ENCODE measurements around the gene RABGAP1L. TPM values are rescaled to one million over a fixed set of nuclear protein-coding genes. Genes with fewer than 3 reads are reported as not detected.

The RABGAP1L gene
- total RNA-seq, 2 experiments from 2014 or later, result 59.8 to 67.6 TPM

DNA sequence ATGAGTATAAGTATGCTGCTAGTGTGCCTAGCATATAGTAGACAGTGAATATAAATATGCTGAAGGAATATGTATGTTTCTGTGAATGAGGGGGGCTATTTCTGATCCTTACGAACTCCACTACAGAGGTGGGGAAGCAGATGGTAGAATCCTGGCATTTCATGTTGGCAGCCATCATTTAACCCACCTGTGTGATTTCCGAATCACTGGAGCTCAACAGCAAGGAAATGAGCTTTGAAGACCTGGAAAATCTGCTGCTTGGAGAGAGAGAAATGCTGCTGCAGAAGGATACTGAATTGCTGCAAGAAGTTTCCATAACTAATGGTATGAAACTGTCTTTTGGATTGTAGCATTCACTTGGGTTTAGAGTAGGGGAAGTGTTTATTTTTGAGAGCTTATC lies 83.5 kb downstream of the RABGAP1L start:
- peaks cover 65% of the 10 kb centered on the region for H3K36me3 Mint-ChIP-seq (ENCODE audit: low read depth)
- Histone ChIP-seq H3K4me3 (ENCODE audit: low read length) (no peak overlapping the region), H3K36me3 (ENCODE audit: insufficient read depth, low read length) (peaks cover 27% of the 10 kb centered on the region), H3K9me3 (ENCODE audit: control insufficient read depth in 1 of 2, insufficient read depth in 1 of 2, low read length in 2 of 2) (no peaks in the 10 kb centered on the region), H3K4me1 (ENCODE audit: insufficient read depth, low read length) (no peaks in the 10 kb centered on the region), H3K27ac (ENCODE audit: low read depth in 1 of 2, low read length in 2 of 2) (no peak overlapping the region), H3K27me3 (ENCODE audit: control insufficient read depth in 1 of 2, insufficient read depth in 2 of 2, low read length in 2 of 2) (no peaks in the 10 kb centered on the region)
- no peak overlapping the region for H3K4me3 Mint-ChIP-seq
- CTCF ChIA-PET, result no interaction called here
- no peak overlapping the region for H3K27ac Mint-ChIP-seq
- no peak for ATAC-seq (ENCODE audit: poor library complexity)
- H3K9me3 Mint-ChIP-seq, result no peaks in the 10 kb centered on the region
- H3K4me1 Mint-ChIP-seq (ENCODE audit: low read depth), result no peaks in the 10 kb centered on the region
- no peak for DNase-seq
- no peaks in the 10 kb centered on the region for H3K27me3 Mint-ChIP-seq
- intact Hi-C loops (cut with DNase I, micrococcal nuclease), result no loop called here
- POLR2A ChIA-PET, result interaction anchor here (0.5 kb wide), 1 partner anchor 9 kb away, joined by 3 read pairs; no protein-coding TSS in a partner anchor
- TF ChIP-seq, protein P1, sequence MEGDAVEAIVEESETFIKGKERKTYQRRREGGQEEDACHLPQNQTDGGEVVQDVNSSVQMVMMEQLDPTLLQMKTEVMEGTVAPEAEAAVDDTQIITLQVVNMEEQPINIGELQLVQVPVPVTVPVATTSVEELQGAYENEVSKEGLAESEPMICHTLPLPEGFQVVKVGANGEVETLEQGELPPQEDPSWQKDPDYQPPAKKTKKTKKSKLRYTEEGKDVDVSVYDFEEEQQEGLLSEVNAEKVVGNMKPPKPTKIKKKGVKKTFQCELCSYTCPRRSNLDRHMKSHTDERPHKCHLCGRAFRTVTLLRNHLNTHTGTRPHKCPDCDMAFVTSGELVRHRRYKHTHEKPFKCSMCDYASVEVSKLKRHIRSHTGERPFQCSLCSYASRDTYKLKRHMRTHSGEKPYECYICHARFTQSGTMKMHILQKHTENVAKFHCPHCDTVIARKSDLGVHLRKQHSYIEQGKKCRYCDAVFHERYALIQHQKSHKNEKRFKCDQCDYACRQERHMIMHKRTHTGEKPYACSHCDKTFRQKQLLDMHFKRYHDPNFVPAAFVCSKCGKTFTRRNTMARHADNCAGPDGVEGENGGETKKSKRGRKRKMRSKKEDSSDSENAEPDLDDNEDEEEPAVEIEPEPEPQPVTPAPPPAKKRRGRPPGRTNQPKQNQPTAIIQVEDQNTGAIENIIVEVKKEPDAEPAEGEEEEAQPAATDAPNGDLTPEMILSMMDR (IDR thresholded peaks at IDR 0.05), result no peak

- Histone ChIP-seq H3K9me3 (ENCODE audit: control insufficient read depth in 1 of 2, insufficient read depth in 1 of 2, low read length in 2 of 2) (no peaks in the 10 kb centered on the region), H3K4me1 (ENCODE audit: insufficient read depth, low read length) (no peaks in the 10 kb centered on the region), H3K4me3 (ENCODE audit: low read length) (no peak overlapping the region), H3K27me3 (ENCODE audit: control insufficient read depth in 1 of 2, insufficient read depth in 2 of 2, low read length in 2 of 2) (no peaks in the 10 kb centered on the region), H3K36me3 (ENCODE audit: insufficient read depth, low read length) (peaks cover 27% of the 10 kb centered on the region), H3K27ac (ENCODE audit: low read depth in 1 of 2, low read length in 2 of 2) (no peak overlapping the region)
- TF ChIP-seq, protein P1 (IDR thresholded peaks at IDR 0.05), result no peak
- H3K27ac Mint-ChIP-seq, result no peak overlapping the region
- no peaks in the 10 kb centered on the region for H3K27me3 Mint-ChIP-seq
- no peaks in the 10 kb centered on the region for H3K4me1 Mint-ChIP-seq (ENCODE audit: low read depth)
- H3K36me3 Mint-ChIP-seq (ENCODE audit: low read depth), result peaks cover 65% of the 10 kb centered on the region
- CTCF ChIA-PET, result no interaction called here
- ATAC-seq (ENCODE audit: poor library complexity), result no peak
- no peak overlapping the region for H3K4me3 Mint-ChIP-seq
- no peaks in the 10 kb centered on the region for H3K9me3 Mint-ChIP-seq
- POLR2A ChIA-PET, result interaction anchor here (0.5 kb wide), 1 partner anchor 8 kb away, joined by 3 read pairs; no protein-coding TSS in a partner anchor
- no peak for DNase-seq
- intact Hi-C loops (cut with DNase I, micrococcal nuclease), result no loop called here
Observed at GRCh38 chr1:174243451-174244000, 84.2 kb downstream of the RABGAP1L start.

- no peak overlapping the region for H3K27ac ChIP-seq (ENCODE audit: low read depth in 1 of 2, low read length in 2 of 2)
- H3K36me3 Mint-ChIP-seq (ENCODE audit: low read depth), result peaks cover 63% of the 10 kb centered on the region
Observed at GRCh38 chr1:174244017-174244416, 84.7 kb downstream of the RABGAP1L start.

More at GRCh38 chr1:174244017-174244416, 84.7 kb downstream of the RABGAP1L start:
- Mint-ChIP-seq H3K4me3 (no peak overlapping the region), H3K27ac (no peak overlapping the region), H3K27me3 (no peaks in the 10 kb centered on the region), H3K9me3 (no peaks in the 10 kb centered on the region), H3K4me1 (ENCODE audit: low read depth) (no peaks in the 10 kb centered on the region)
- TF ChIP-seq, protein P1 (IDR thresholded peaks at IDR 0.05), result no peak
- Histone ChIP-seq H3K9me3 (ENCODE audit: control insufficient read depth in 1 of 2, insufficient read depth in 1 of 2, low read length in 2 of 2) (no peaks in the 10 kb centered on the region), H3K27me3 (ENCODE audit: control insufficient read depth in 1 of 2, insufficient read depth in 2 of 2, low read length in 2 of 2) (no peaks in the 10 kb centered on the region), H3K4me1 (ENCODE audit: insufficient read depth, low read length) (no peaks in the 10 kb centered on the region), H3K4me3 (ENCODE audit: low read length) (no peak overlapping the region), H3K36me3 (ENCODE audit: insufficient read depth, low read length) (peaks cover 27% of the 10 kb centered on the region)
- CTCF ChIA-PET, result no interaction called here
- no peak for ATAC-seq (ENCODE audit: poor library complexity)
- intact Hi-C loops (cut with DNase I, micrococcal nuclease), result no loop called here
- DNase-seq, result no peak
- POLR2A ChIA-PET, result no interaction called here

Measured in CD4-positive, alpha-beta T cell (primary cell).